GM19463 (cell line): ENCODE measurements around the gene BTBD17.

Experiments
- ATAC-seq: cut with Tn5 transposase; IDR thresholded peaks from one replicate; pipeline ENCODE4 v1.9.1; 2021; ENCODE audit warnings: mild to moderate bottlenecking, moderate library complexity; ENCODE audit not compliant: unreplicated experiment

BTBD17 gene

GRCh38 chr17:74337834-74338500 lies 23.7 kb downstream of the BTBD17 start:
- no peak for ATAC-seq

DNA sequence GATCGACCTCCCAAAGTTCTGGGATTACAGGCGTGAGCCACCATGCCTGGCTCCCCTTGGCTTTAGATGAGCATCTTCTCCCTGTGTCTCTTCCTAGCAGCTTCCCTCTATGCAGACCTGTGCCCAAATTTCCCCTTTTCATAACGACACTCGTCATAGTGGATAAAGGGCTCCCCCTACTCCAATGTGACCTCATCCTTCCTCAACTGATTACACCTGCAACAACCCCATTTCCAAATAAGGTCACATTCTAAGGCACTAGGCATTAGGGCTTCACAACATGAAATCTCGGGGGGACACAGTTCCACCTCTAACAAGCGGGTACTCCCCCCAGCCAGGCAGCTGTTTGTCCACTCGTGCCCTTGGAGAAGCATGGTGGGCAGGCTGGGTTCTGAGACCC lies 25.4 kb downstream of the BTBD17 start:
- no peak for ATAC-seq

- ATAC-seq, result no peak
These were observed 26.1 kb downstream of the BTBD17 start for GRCh38 chr17:74335529-74336062.

GRCh38 chr17:74334393-74335039 lies 27.2 kb downstream of the BTBD17 start:
- ATAC-seq, result no peak

- ATAC-seq, result no peak
These were observed 28.8 kb downstream of the BTBD17 start for GRCh38 chr17:74332763-74333283.

DNA sequence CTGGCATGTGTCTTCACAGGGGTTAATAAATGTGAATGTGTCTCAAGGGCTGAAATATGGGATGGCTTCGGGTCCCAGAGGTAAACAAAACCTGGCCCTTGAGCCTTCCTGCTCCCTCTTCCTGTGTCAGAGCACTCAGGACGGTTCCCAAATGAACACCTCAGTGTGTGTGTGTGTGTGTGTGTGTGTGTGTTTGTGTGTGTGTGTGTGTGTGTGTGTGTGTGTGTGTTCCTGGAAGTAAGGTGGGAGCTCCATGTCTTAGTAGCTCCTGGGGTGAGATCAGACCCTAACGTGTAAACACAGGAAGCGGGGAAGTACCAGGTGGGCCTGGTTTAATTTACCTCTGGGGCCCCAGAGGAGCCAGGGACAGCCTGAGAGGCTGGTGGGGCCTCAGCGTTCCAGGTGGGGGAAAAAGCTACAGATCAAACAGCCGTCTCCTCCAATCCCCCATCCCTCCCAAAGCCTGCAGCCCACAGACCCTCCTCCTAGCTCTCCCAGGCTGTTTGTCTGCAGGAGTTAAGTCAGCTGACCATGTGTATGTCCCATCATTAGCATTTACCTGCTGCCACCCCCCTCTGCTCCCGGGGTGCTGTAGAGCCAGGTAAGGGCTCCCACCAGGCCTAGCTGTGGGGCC lies 29.5 kb downstream of the BTBD17 start:
- ATAC-seq, result no peak

- no peak for ATAC-seq
These were observed 31.2 kb downstream of the BTBD17 start for GRCh38 chr17:74330446-74330845.

DNA sequence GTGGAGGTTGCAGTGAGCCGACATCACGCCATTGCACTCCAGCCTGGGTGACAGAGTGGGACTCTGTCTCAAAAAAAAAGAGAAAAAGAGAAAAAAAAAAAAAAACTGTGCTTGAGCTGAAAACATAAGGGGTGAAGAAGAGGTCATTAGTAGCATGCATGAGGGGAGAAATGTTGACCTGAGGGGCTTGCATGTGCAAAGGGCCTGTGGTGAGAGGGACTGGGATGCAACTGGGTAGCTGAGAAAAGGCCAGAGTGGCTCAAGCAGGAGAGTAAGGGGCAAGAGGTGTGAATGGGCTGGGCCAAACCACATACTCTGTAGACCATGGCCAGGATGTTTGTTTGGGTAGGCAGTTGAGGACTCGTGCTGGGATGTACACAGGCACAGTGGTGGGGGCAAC lies 32.3 kb downstream of the BTBD17 start:
- ATAC-seq, result no peak

DNA sequence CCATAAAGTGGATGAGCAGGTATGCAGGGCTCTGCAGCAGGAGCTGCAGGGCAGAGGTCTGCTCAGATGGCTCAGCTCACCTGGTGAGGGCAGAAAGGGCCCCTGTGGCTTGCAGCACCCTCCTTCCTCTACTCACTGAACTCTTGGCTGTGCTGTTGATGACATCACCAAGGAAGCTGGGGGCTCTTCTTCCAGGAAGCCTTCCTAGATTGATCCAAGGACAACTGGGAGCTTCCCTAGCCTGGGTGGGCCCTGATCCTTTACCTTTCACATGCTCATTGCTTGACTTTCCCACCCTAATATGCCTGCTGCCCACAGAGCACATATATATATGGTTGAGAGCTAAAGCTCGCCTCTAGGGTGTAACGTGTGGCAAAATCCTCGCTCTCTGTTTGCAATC lies 33.2 kb downstream of the BTBD17 start:
- ATAC-seq, result no peak

DNA sequence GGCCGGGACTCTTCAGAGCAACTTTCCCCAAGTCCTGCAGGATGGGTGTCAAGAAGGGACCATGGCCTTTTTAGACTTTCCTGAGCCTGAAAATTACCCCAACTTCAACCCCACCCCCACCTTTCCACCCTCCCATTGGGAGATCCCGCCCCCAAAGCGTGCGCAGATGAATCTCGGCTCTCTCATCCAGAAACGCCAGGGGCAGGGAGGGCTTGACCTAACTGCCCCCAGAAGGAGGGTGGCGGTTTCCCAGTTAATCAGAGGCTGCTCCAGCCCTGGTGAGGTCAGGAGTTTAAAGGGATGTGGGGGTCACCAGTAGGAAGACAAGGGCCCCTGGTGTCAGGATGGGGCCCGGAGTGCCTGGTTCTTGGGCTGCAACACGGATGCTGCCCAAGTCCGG lies 35.2 kb downstream of the BTBD17 start:
- ATAC-seq, result no peak

DNA sequence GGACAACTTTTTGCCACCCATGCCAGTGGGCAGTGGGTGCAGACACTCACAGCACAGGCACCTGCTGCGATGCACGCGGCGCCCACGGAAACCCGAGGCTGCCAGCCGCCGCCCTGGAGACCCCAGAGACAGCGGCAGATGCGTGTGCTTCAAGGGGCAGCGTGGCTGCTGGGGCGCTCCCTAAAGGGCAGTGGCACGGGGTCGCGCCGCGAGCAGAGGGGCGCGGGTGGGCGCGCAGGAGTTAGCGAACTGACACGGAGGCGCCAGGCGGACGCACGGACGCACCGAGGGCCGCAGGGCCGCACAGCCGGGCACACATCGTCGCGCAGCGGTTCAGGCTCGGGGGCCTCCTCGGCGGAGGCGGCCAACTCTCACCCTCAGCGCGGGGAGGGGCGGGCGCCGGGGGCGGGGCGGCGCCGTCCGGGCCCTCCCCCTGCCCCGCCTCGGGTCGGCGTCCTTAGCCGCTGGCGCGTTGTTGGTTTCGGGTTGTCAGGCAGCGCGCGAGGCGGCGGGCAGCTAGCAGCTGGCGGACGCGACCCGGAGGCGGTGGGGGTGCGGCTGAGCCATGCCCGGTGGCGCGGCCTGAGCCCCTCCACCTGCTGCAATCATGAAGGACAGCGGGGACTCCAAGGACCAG lies 35.8 kb downstream of the BTBD17 start, which contains the start of gene KIF19:
KIF19 (plus strand) TSS at position 484 of the 637 bp plus-strand sequence; CDS start at position 608, 124 bp downstream.
- ATAC-seq, result peak; percentile 88

DNA sequence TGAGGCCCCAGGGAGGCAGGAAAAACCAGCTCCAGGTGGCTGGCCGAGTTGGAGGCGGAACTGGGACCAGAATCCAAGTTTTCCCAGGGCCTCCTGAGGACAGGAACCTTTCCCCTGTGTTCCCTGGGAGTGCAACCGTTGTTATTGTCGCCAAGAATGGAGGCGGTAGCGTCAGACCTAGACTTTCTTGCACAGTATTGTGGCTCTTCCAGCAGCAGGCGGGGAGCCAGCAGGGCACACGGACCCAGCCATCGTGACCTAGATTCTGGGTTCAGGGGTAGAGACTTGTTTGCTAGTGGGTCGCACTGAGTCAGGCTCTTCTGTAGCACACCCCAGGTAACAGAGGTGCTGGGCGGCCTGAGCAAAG lies 36.3 kb downstream of the BTBD17 start:
- no peak for ATAC-seq

DNA sequence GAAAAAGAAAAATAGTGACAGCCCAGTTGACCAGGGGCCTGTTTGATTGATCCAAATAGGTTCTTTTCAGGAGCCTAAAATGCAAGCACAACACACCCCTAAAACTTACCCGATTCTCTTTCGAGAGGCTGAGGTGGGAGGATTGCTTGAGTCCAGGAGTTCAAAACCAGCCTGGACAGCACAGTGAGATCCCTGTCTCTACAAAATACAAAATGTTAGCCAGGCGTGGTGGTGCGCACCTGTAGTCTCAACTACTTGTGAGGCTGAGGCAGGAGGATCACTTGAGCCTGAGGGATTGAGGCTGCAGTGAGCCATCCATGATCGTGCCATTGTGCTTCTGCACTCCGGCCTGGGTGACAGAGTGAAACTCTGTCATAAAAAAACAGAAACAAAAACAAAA lies 37.1 kb downstream of the BTBD17 start:
- ATAC-seq, result no peak

GRCh38 chr17:74318391-74318790 lies 43.3 kb downstream of the BTBD17 start:
- ATAC-seq, result no peak

DNA sequence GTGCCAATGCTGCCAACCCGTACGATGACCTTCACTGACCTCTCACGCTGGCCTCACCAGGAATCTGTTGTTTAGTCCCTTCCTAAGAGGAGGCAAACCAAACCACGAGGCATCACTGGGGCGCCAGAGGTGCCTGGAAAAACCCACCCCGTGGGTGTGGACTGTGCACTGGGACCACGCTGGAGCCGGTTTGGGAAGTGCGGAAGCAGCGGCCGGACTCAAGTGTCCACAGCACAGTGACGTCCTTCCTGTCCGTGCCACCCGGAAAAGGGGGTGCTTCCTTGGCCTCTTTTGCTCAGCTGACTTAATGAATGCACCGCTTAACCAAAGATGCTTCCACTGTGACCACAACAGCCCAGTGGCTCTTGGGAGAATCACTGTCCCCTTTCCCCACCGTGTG lies 44.6 kb downstream of the BTBD17 start:
- ATAC-seq, result no peak

- ATAC-seq, result no peak
These were observed 45.4 kb downstream of the BTBD17 start for GRCh38 chr17:74316220-74316619.

DNA sequence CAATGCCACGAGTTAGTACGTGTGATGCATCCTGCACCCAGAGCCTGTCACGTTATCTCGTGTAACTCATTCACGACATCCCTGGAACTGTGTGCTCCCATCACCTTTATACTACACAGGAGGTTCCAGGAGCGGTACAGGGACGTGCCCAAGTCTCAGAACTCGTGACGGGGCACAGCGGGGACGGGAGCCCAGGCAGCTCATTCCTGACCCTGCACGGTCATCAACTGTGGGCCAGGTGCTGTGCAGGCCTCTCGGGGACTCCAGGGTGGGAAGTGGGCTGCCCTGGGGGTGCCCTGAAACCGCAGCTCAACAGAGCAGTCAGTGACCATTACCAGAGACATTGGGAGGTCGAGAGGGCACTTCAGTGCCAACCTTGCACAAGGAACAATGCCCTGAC lies 46.8 kb downstream of the BTBD17 start:
- ATAC-seq, result no peak

- no peak for ATAC-seq
These were observed 51.8 kb downstream of the BTBD17 start for GRCh38 chr17:74309902-74310301.

GRCh38 chr17:74307984-74308773 lies 53.5 kb downstream of the BTBD17 start:
- ATAC-seq, result no peak
